Activated CD4-positive, CD25-positive, alpha-beta regulatory T cell treated with anti-CD3 and anti-CD28 coated beads, Interleukin-2, amount 50 U/mL, for 72 hours (primary cell): ENCODE results near the gene KLHL26.
A peak's percentile ranks its signal among the peaks of the same experiment; 100 is the strongest.
"Not testable (repeated sequence)": the region's sequence is repeated elsewhere in the genome, so short reads cannot be mapped to it uniquely, and the experiment has no call there.

ENCODE experiments used
- DNase-seq: peaks from one replicate; pipeline ENCODE4 v3.0.0; 2021

Gene KLHL26

GRCh38 chr19:18667531-18668251 lies 30.9 kb downstream of the KLHL26 start:
- no peak for DNase-seq

DNA sequence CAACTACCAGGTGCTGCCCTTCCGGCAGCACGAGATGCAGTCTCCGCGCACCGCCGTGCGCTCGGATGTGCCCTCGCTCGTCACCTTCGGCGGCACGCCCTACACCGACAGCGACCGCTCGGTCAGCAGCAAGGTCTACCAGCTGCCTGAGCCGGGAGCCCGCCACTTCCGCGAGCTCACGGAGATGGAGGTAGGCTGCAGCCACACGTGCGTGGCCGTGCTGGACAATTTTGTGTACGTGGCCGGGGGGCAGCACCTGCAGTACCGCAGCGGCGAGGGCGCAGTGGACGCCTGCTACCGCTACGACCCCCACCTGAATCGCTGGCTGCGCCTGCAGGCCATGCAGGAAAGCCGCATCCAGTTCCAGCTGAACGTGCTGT lies 31.4 kb downstream of the KLHL26 start:
- no peak for DNase-seq

DNA sequence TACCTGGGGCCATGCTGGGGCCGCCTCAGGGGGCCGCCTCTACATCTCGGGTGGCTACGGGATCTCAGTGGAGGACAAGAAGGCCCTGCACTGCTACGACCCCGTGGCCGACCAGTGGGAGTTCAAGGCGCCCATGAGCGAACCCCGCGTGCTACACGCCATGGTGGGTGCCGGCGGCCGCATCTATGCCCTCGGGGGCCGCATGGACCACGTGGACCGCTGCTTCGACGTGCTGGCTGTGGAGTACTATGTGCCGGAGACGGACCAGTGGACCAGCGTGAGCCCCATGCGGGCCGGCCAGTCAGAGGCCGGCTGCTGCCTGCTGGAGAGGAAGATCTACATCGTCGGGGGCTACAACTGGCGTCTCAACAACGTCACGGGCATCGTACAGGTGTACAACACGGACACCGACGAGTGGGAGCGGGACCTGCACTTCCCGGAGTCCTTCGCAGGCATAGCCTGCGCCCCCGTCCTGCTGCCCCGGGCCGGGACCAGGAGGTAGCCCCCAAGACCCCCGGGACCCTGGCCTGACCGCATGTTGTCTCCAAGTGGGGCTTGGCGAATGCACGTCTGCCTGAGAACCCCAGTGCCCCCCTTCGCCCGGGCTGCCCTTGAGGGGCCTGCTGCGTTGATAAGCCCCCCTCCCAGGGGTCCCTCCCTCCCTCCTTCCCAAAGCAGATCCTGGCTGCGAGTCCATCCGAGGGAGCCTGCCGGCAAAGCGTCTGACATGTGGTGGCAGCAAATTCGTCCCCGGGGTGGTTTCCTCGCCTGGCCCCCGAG lies 32.1 kb downstream of the KLHL26 start:
- no peak for DNase-seq

DNA sequence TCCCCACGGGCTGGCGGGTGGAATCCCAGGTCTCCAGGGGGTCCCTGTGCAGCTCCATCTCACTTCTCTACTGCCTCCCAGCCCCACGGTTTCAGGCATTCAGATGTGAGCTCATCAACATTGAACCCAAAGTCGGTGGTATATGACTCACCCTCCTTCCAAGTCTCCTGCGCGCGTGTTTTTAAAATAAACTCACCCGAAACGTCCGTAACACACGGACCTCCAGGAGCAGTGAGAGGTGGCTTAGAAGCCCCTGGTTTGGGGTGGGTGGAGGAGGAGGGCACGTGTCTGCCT lies 32.6 kb downstream of the KLHL26 start:
- DNase-seq: no peak

- DNase-seq: no peak
Measured at GRCh38 chr19:18669883-18670282, 33.1 kb downstream of the KLHL26 start.

- no peak for DNase-seq
Measured at GRCh38 chr19:18670312-18670711, 33.5 kb downstream of the KLHL26 start.

- DNase-seq: no peak
Measured at GRCh38 chr19:18671303-18672043, 34.6 kb downstream of the KLHL26 start.

- no peak for DNase-seq
Measured at GRCh38 chr19:18672044-18672451, 35.2 kb downstream of the KLHL26 start.

GRCh38 chr19:18672606-18673337 lies 35.9 kb downstream of the KLHL26 start:
- DNase-seq: no peak

DNA sequence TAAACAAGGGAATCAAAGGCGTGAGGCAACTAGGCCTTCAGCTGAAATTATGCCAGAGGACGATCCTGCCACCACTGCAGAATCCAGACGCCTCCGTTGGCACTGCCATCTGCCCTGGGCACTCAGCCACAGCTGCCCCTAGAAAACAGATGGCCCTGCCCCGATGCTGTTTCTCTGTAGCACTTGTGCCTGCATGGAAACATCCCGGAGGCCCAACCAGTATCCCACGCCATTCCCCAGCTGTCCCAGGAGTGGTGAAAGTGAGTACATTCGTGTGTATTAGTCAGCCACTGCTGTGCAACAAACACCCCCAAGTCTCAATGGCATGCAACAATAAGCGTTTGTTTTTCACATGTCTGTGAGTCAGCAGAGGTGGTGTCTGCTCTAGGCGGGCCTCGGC lies 37.8 kb downstream of the KLHL26 start:
- no peak for DNase-seq

GRCh38 chr19:18675779-18676178 lies 39.0 kb downstream of the KLHL26 start:
- no peak for DNase-seq

DNA sequence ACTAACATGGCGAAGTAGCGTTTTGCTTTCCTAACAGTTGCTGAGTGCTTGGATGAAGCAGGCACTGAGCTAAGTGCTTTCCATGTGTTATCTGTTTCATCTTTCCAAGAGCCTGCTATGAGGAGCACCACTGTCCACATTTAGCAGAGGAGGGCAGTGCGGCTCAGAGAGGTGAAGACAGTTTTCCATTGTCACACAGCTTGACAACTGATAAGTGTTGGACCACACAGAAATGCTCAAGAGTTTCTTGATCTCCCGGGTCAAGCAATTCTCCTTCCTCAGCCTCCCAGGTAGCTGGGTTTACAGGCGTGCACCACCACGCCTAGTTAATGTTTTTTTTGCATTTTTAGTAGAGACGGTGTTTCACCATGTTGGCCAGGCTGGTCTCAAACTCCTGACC lies 39.9 kb downstream of the KLHL26 start:
- DNase-seq: no peak

- no peak for DNase-seq
Measured at GRCh38 chr19:18677156-18677555, 40.3 kb downstream of the KLHL26 start.

- not testable (repeated sequence) for DNase-seq
Measured at GRCh38 chr19:18680148-18680547, 43.3 kb downstream of the KLHL26 start.

DNA sequence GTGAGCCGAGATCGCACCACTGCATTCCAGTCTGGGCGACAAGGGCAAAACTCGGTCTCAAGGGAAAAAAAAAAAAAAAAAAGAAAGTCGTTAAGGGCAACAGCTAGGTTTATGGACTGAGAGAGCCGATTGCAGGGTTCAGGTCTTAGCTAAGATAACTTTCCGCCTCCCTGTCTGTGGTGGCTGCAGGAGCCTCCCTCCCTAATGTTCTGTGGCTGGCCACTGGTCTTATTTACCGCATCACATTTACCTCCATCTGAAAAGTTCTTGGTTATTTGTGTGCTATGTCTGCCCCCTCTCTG lies 45.9 kb downstream of the KLHL26 start:
- no peak for DNase-seq

DNA sequence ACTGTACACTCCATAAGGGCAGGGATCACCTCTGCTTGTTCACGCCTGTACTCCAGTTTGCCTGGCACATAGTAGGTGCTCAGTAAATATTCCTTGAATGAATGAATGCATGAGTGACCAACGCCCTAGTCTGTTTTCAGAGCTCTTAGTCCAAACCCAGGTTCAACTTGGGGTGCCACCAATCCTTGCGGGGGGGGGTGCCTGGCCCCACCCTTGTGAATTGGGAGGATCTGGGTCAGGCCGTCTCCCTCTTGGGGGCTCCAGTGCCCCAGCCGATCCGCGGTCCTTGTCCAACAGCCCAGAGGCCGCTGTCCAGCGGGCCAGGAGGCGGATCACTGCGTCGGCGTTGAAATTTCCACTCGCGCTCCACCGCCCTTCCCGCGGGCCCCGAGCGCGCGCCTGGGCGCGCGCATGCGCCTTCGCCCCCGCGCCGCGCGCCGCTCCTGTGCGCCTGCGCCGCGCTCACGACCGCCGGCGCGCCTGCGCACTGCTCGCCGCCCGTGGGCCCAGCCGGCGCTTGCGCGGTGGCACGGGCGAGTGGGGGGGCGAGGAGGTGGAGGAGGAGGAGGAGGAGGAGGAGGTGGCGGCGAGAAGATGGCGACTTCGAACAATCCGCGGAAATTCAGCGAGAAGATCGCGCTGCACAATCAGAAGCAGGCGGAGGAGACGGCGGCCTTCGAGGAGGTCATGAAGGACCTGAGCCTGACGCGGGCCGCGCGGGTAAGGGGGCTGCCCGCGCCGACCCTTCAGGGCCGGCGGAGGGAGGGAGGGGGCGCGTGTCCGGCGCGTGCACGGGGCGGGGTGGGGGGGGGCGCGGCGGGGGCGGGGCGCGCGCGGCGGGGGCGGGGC lies 46.5 kb downstream of the KLHL26 start, which contains the start of gene CRTC1:
TSS of gene CRTC1 (plus strand) at position 572 of the 849 bp plus-strand sequence. CDS start at position 595, 23 bp downstream.
- DNase-seq: peak; percentile 95

DNA sequence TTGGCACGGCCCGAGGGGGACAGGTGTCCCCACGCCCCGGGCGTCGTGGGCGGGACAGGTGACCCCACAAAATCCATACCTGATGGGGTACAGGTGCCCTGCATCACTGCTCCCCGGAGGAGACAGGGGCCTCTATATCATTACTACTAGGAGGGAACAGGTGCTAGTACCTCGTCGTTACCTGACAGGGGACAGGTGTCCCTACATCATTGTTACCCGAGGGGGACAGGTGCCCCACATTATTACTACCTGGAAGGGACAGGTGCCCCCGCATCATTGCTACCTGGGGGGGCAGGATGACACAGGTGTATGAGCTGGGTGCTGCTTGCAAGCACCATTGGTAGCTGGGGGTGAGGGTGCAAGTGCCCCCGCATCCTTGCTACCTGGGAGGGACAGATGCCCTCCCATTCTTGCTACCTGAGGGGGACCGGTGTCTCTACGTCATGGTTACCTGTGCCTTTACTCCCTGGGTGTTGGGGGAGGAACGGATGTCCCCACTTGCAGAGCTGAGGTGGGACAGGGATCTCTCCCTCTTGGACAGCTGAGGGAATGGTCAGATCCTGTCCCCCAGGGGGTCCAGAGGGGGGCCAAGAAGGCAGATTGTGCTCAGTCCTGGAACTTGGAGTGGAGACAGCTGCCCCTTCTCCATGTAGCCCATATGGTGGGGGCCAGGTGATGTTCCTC lies 47.3 kb downstream of the KLHL26 start:
- DNase-seq: no peak

- DNase-seq: no peak
Measured at GRCh38 chr19:18684642-18684993, 47.8 kb downstream of the KLHL26 start.

- DNase-seq: no peak
Measured at GRCh38 chr19:18685597-18686190, 48.9 kb downstream of the KLHL26 start.

DNA sequence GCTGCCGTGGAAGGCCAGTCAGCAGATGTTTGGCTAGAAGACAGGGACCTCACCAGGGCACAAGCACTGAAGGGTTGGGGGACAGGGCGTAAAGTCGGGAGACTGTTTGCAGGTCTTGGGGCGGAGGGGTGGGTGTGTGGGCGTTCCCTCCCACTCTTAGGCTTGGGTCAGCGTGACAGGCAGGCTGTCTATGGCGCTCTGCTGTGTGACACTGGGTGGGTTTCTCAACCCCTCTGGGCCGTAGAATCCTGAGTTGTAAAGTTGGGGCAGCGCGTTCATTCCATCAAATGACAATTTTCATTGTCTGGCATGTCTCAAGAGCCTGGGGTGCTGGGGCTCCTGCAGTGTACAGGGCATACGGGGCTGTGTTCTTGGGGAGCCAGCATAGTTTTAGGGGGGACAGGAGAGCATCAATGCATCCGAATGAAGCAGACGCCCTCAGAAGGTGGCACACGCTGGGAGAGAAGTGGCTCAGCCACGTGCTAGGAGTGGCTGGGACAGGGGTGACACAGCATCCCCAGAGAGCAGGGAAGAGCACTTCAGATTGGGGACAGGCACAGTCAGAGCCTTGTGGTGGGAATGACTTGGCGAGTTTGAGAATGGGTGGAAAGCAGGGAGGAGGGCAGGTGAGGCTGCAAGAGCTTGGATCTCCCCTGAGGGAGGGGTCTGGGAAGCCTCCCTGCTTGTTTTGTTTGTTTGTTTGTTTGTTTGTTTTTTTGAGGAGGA lies 51.1 kb downstream of the KLHL26 start:
- no peak for DNase-seq

- DNase-seq: no peak
Measured at GRCh38 chr19:18696023-18696422, 59.2 kb downstream of the KLHL26 start.
